Gastrocnemius medialis (tissue), 4 donors: ENCODE measurements around the gene INPPL1. TPM values are rescaled to one million over a fixed set of nuclear protein-coding genes. Genes with fewer than 3 reads are reported as not detected.
"Not testable (repeated sequence)": the region's sequence is repeated elsewhere in the genome, so short reads cannot be mapped to it uniquely, and the experiment has no call there.

Source experiments
- ATAC-seq, 2 donors: fragments of 150-250 bp; one replicate each; pipeline ENCODE4 v1.9.1; 2016
- DNase-seq, 2 donors: peaks; one replicate each; pipeline ENCODE4 v3.0.0-alpha.2; 2019
- H3K27ac ChIP-seq, 4 donors: fragments of 200-600 bp; sonication (generic); 1 replicate in 1 of 4; 2 replicates in 3 of 4; pipeline ENCODE4 v1.5.1; 2016 to 2018; ENCODE audit warnings: mild to moderate bottlenecking in 2 of 4, moderate library complexity in 1 of 4
- H3K27me3 ChIP-seq, 3 donors: fragments of 200-600 bp; sonication (generic) in 2 of 3; 1 replicate in 1 of 3; 2 replicates in 2 of 3; pipeline versions ENCODE4 v1.5.1 to v1.6.0; 2016 to 2019; ENCODE audit warnings: mild to moderate bottlenecking in 1 of 3, moderate library complexity in 1 of 3
- H3K36me3 ChIP-seq, 2 donors: fragments of 200-600 bp; sonication (generic) in 1 of 2; one replicate each; pipeline ENCODE4 v1.5.1; 2017 to 2018
- H3K4me1 ChIP-seq, 2 donors: fragments of 200-600 bp; sonication (generic) in 1 of 2; one replicate each; pipeline ENCODE4 v1.5.1; 2016 to 2017; ENCODE audit warnings: mild to moderate bottlenecking in 2 of 2
- H3K4me3 ChIP-seq, 4 donors: fragments of 200-600 bp; sonication (generic) in 3 of 4; 1 replicate in 1 of 4; 2 replicates in 3 of 4; pipeline ENCODE4 v1.5.1; 2016 to 2019; ENCODE audit warnings: mild to moderate bottlenecking in 2 of 4
- H3K9me3 ChIP-seq, 3 donors: fragments of 200-600 bp; sonication (generic) in 2 of 3; 1 replicate in 1 of 3; 2 replicates in 2 of 3; pipeline ENCODE4 v1.5.1; 2016 to 2019
- CTCF ChIP-seq, 5 experiments: fragments of 450-650 bp in 3 of 5; fragments of 200-600 bp in 2 of 5; sonication (generic) in 2 of 5; IDR thresholded peaks in 4 of 5; conservative IDR thresholded peaks in 1 of 5; 1 replicate in 4 of 5; 2 replicates in 1 of 5; pipeline ENCODE4 v1.5.1; 2016 to 2019; ENCODE audit warnings: antibody characterized with exemption in 5 of 5, mild to moderate bottlenecking in 3 of 5, moderate library complexity in 3 of 5
- POLR2A ChIP-seq, 2 donors: fragments of 450-650 bp; IDR thresholded peaks; one replicate each; pipeline ENCODE4 v1.6.1; 2017; ENCODE audit warnings: antibody characterized with exemption in 2 of 2, mild to moderate bottlenecking in 2 of 2, moderate library complexity in 2 of 2
- in situ Hi-C, 4 donors: fragments of 200-750 bp; cut with MboI; loops; one replicate each; pipeline versions ENCODE4 v1.15.0 to v1.8.0; 2017; ENCODE audit warnings: low sequenced_read_pairs in 4 of 4
- intact Hi-C: fragments of 100-400 bp; cut with DNase I; formaldehyde crosslinking; loops from one replicate; pipeline ENCODE4 v1.15.1; 2023; ENCODE audit warnings: low total_unique reads
- total RNA-seq, 4 donors: library from RNA; depleted of rRNA; stranded (reverse); fragments of >200 nt; gene quantifications; one replicate each; pipeline versions ENCODE4 v1.1.0 to v1.2.3, GENCODE V29; 2016

The INPPL1 gene
- total RNA-seq, 4 donors from 2014 or later, result 75.6 to 112 (median 107) TPM

- TF ChIP-seq POLR2A (IDR thresholded peaks at IDR 0.05) (no peak), CTCF (IDR thresholded peaks at IDR 0.05 in 4 of 5, conservative IDR thresholded peaks at IDR 0.05 in 1 of 5) (no peak)
- intact Hi-C loops, result no loop called here
- Histone ChIP-seq H3K4me3 (no peak overlapping the region), H3K36me3 (no peaks in the 10 kb centered on the region), H3K9me3 (no peaks in the 10 kb centered on the region), H3K27ac (no peak overlapping the region), H3K4me1 (no peaks in the 10 kb centered on the region), H3K27me3 (no peaks in the 10 kb centered on the region)
- in situ Hi-C loops, result no loop called here
- ATAC-seq (no peak), DNase-seq (no peak)
These were observed 36.0 kb downstream of the INPPL1 start for GRCh38 chr11:72260574-72260973.

- Histone ChIP-seq H3K36me3 (no peaks in the 10 kb centered on the region), H3K4me3 (no peak overlapping the region), H3K4me1 (no peaks in the 10 kb centered on the region), H3K27me3 (peaks cover 0 to 4% (median 0%) of the 10 kb centered on the region in 3 donors), H3K9me3 (no peaks in the 10 kb centered on the region), H3K27ac (no peak overlapping the region)
- in situ Hi-C loops, result no loop called here
- DNase-seq (no peak), ATAC-seq (no peak)
- intact Hi-C loops, result no loop called here
- no peak for TF ChIP-seq CTCF (IDR thresholded peaks at IDR 0.05 in 4 of 5, conservative IDR thresholded peaks at IDR 0.05 in 1 of 5)
- no peak for TF ChIP-seq POLR2A (IDR thresholded peaks at IDR 0.05)
These were observed 38.8 kb downstream of the INPPL1 start for GRCh38 chr11:72263361-72263760.

GRCh38 chr11:72265951-72266350 lies 41.4 kb downstream of the INPPL1 start:
- ATAC-seq (no peak), DNase-seq (no peak)
- intact Hi-C loops, result no loop called here
- no peaks in the 10 kb centered on the region for H3K4me1 ChIP-seq
- no peak for TF ChIP-seq POLR2A (IDR thresholded peaks at IDR 0.05)
- TF ChIP-seq CTCF (IDR thresholded peaks at IDR 0.05 in 4 of 5, conservative IDR thresholded peaks at IDR 0.05 in 1 of 5), result no peak
- H3K9me3 ChIP-seq, result no peaks in the 10 kb centered on the region
- no peaks in the 10 kb centered on the region for H3K36me3 ChIP-seq
- no peak overlapping the region for H3K4me3 ChIP-seq
- H3K27ac ChIP-seq, result no peak overlapping the region
- H3K27me3 ChIP-seq, result peaks cover 0 to 4% (median 4%) of the 10 kb centered on the region in 3 donors
- in situ Hi-C loops, result no loop called here

- H3K4me3 ChIP-seq, in situ Hi-C loops, intact Hi-C loops, ATAC-seq, H3K27me3 ChIP-seq, H3K4me1 ChIP-seq, H3K9me3 ChIP-seq, DNase-seq, H3K36me3 ChIP-seq, H3K27ac ChIP-seq: not testable (repeated sequence)
These were observed 42.4 kb downstream of the INPPL1 start for GRCh38 chr11:72266960-72267359.

GRCh38 chr11:72267956-72268617 lies 43.5 kb downstream of the INPPL1 start:
- intact Hi-C loops, result no loop called here
- no peaks in the 10 kb centered on the region for H3K9me3 ChIP-seq
- no peak for DNase-seq
- H3K27me3 ChIP-seq, result peaks cover 4% of the 10 kb centered on the region in 3 donors
- in situ Hi-C loops, result no loop called here
- H3K27ac ChIP-seq, result no peak overlapping the region
- no peak for ATAC-seq
- H3K4me3 ChIP-seq, result no peak overlapping the region
- no peaks in the 10 kb centered on the region for H3K36me3 ChIP-seq
- no peaks in the 10 kb centered on the region for H3K4me1 ChIP-seq
- no peak for TF ChIP-seq POLR2A (IDR thresholded peaks at IDR 0.05)
- TF ChIP-seq CTCF (IDR thresholded peaks at IDR 0.05 in 4 of 5, conservative IDR thresholded peaks at IDR 0.05 in 1 of 5), result no peak
